AG04450 (cell line): ENCODE measurements around the gene AUNIP. TPM values are rescaled to one million over a fixed set of nuclear protein-coding genes. Genes with fewer than 3 reads are reported as not detected.

Source experiments
- CTCF ChIA-PET: fragments of 300-600, 350-600 bp; formaldehyde crosslinking; extraction: SDS; loops from one replicate; lab custom pipeline; 2022; ENCODE audit warnings: antibody characterized with exemption, inconsistent platforms; lab: Charles Lee
- POLR2A ChIA-PET: fragments of 350-600 bp; formaldehyde crosslinking; extraction: SDS; loops from one replicate; lab custom pipeline; 2021; ENCODE audit warnings: antibody characterized with exemption, inconsistent platforms; lab: Yijun Ruan, JAX
- DNase-seq: peaks from one replicate; pipeline ENCODE4 v3.0.0-alpha.2; 2011; ENCODE audit warnings: low read depth, low spot score
- H3K27ac ChIP-seq: one replicate; pipeline ENCODE4 v1.5.1; 2012; ENCODE audit warnings: low read depth, low read length, control low read depth
- H3K27me3 ChIP-seq: one replicate; pipeline ENCODE4 v1.6.0; 2012; ENCODE audit warnings: low read length; ENCODE audit not compliant: control insufficient read depth, insufficient read depth
- H3K4me3 ChIP-seq: 2 replicates; pipeline ENCODE4 v1.5.1; 2011; ENCODE audit warnings: mild to moderate bottlenecking, low read depth, low read length, control low read depth
- H3K9me3 ChIP-seq: 2 replicates; pipeline ENCODE4 v1.5.1; 2012; ENCODE audit warnings: low read length; ENCODE audit not compliant: control insufficient read depth, insufficient read depth
- CTCF ChIP-seq: IDR thresholded peaks from 2 replicates; pipeline ENCODE4 v1.5.1; 2011; ENCODE audit warnings: low read depth, low read length, control low read depth, inconsistent platforms
- polyA plus RNA-seq: library from polyadenylated mRNA; depleted of rRNA; stranded (reverse); fragments of >200 nt; gene quantifications from 2 replicates; pipeline ENCODE4 v1.2.3, GENCODE V29; 2011

Gene AUNIP
- polyA plus RNA-seq, 1 experiment: 0.97 TPM

GRCh38 chr1:25802915-25803314, 56.3 kb downstream of the AUNIP start:
- Histone ChIP-seq H3K27ac (no peak overlapping the region), H3K27me3 (no peaks in the 10 kb centered on the region), H3K4me3 (no peak overlapping the region), H3K9me3 (no peaks in the 10 kb centered on the region; the same call in 1 of the 2 replicates)
- ChIA-PET CTCF (interaction anchor here (1.3 to 1.5 kb wide), 2 partner anchors 9 to 194 kb away, joined by 7 read pairs; no protein-coding TSS in a partner anchor), POLR2A (no interaction called here)
- TF ChIP-seq CTCF: no peak
- DNase-seq: no peak

DNA sequence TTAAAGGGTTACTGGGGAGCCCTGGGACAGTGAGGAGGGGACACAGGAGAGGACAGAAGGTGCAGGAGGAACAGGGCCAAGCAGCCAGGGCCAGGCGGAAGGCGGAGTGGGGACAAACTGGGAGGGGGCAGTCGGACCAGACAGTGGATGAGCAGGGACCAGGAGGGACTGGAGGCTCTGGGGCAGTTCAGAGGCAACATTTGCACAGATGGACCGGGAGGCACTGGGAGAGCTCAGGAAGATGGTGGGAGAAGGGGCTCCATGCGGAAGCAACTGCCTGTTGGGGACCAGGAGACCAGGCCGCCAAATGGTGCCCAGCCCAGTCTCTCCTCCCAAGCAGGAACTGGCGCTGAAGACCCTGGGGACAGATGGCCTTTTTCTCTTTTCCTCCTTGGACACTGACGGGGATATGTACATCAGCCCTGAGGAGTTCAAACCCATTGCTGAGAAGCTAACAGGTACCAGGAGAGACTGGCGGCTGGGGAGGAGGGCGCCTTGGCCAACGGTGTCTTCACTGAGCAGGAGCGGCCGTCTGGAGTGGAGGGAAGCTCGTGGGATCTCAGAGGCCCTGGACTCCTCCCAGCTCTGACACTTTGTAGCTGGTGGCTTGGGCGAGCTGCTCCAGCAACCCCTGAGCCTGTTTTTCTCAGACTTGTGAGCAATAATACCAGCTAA, 58.4 kb downstream of the AUNIP start:
- peak overlapping the region; percentile 75 for H3K4me3 ChIP-seq
- POLR2A ChIA-PET: interaction anchor here (0.6 to 0.9 kb wide), 2 partner anchors 12 to 372 kb away, joined by 3 to 9 read pairs; no protein-coding TSS in a partner anchor
- no peaks in the 10 kb centered on the region for H3K27me3 ChIP-seq
- no peak for DNase-seq
- no peak for TF ChIP-seq CTCF
- no peaks in the 10 kb centered on the region for H3K9me3 ChIP-seq
- H3K27ac ChIP-seq: no peak overlapping the region
- CTCF ChIA-PET: interaction anchor here (0.5 to 5.4 kb wide), 3 partner anchors 182 to 255 kb away, joined by 3 to 74 read pairs (median 4); no protein-coding TSS in a partner anchor

- POLR2A ChIA-PET: interaction anchor here (0.6 to 0.9 kb wide), 2 partner anchors 12 to 373 kb away, joined by 3 to 9 read pairs; no protein-coding TSS in a partner anchor
- CTCF ChIA-PET: interaction anchor here (0.7 to 5.4 kb wide), 2 partner anchors 191 to 313 kb away, joined by 3 to 74 read pairs; no protein-coding TSS in a partner anchor
- no peak for DNase-seq
- no peaks in the 10 kb centered on the region for H3K9me3 ChIP-seq
- H3K4me3 ChIP-seq: peak within 1 kb of the TSS; percentile 75
- peak within 1 kb of the TSS; percentile 31 for H3K27ac ChIP-seq
- no peaks in the 10 kb centered on the region for H3K27me3 ChIP-seq
- no peak for TF ChIP-seq CTCF
These were observed 59.1 kb downstream of the AUNIP start, which contains the start of gene SELENON for GRCh38 chr1:25799935-25800702. Gene SELENON, plus strand, starts transcription at chr1:25800193. Its CDS starts 38 bp downstream, at chr1:25800231.

GRCh38 chr1:25799352-25799934, 59.8 kb downstream of the AUNIP start:
- POLR2A ChIA-PET: no interaction called here
- TF ChIP-seq CTCF: no peak
- Histone ChIP-seq H3K27me3 (no peaks in the 10 kb centered on the region), H3K4me3 (peak overlapping the region; percentile 58), H3K9me3 (no peaks in the 10 kb centered on the region), H3K27ac (peak overlapping the region; percentile 31)
- CTCF ChIA-PET: interaction anchor here (0.7 to 5.4 kb wide), 3 partner anchors 12 to 312 kb away, joined by 3 to 74 read pairs (median 10); no protein-coding TSS in a partner anchor
- DNase-seq: no peak
